Measurements from ENCODE around the gene GRM4.
A peak's percentile ranks its signal among the peaks of the same experiment; 100 is the strongest.

The GRM4 gene

GRCh38 chr6:34041385-34041784, 104.5 kb downstream of the GRM4 start:
- DNase-seq, result no peak

- no peak for DNase-seq
Observed at GRCh38 chr6:34039943-34040342, 105.9 kb downstream of the GRM4 start.

GRCh38 chr6:34037151-34037550, 108.7 kb downstream of the GRM4 start:
- DNase-seq, result no peak

- no peak for DNase-seq
Observed at GRCh38 chr6:34036357-34037069, 109.4 kb downstream of the GRM4 start.

GRCh38 chr6:34035704-34036356, 110.1 kb downstream of the GRM4 start:
- DNase-seq, result no peak

DNA sequence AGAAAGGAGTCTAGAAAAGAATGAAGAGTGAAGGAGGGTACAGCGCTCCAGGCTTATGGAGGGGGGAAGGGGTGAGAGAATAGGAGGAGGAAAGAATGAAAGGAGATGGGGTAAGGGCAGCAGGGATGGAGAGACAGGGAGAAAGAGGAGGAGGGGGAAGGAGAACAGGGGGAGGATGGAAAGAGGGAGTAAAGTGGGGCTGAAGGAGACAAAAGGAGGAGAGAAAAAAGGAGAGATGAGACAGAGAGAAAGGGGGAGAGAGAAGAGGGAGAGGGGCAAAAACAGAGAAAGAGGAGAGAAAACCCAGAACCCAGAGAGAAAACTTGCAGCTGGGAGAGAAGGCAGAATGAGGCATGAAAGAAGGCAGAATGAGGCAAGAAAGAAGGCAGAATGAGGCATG, 110.7 kb downstream of the GRM4 start:
- no peak for DNase-seq

DNA sequence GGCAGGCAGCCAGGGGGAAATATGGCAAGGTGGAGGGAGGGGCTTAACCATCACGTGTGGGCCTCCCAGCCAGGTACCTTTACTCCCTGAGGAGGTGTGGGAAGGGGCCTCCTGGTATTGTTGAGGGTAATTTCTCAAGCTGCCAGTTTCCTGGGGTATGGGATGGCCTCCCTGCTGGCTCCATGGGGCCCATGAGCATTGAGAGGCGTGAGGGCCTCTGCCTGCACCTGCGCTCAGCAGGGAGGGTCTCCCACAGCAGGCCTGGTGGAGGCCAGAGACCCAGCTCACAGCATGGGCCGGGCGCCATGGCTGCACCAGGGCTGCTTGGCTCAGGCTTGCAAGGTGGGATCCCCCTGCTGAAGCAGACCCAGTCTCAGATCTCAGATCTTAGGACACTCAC, 113.0 kb downstream of the GRM4 start:
- no peak for DNase-seq

GRCh38 chr6:34031625-34032383, 114.1 kb downstream of the GRM4 start:
- no peak for DNase-seq

DNA sequence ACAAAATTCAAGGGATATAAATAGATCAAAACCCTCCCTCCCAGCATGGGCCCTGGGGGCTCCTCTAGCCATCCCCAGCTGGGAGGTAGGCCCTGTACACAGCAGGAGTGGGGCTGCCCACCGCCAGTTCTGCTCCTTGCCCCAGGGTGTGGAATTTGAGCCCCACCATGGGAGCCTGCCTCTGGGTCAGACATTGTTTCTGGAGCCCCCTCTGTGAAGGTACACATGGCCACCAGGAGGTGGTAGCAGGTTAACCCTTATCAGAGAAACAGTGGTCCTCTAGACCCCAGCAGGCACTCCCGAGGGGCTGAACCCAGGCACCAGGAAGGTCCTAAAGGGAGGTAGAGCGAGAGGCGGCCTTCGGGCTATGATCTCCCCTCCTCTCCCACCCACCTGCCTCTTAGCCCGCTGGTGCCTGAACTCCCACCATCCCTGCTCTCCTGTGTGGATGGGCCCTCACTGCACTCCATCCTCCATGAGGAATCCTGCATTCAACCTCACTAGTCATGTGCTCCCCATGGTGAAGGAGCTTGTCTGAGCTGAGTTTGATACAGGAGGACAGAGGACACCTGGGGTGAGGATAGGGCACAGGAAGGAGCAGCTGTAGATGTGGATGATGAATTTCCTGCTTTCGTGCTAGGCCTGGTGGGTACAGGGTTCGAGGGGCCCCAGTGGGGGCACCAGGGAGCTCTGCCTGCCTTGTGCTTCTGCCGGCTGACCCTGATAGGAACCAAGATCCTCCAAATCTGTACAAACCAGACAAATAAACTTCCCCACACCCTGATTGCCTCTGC, 114.9 kb downstream of the GRM4 start:
- no peak for DNase-seq

GRCh38 chr6:34029489-34030280, 116.2 kb downstream of the GRM4 start:
- no peak for DNase-seq

DNA sequence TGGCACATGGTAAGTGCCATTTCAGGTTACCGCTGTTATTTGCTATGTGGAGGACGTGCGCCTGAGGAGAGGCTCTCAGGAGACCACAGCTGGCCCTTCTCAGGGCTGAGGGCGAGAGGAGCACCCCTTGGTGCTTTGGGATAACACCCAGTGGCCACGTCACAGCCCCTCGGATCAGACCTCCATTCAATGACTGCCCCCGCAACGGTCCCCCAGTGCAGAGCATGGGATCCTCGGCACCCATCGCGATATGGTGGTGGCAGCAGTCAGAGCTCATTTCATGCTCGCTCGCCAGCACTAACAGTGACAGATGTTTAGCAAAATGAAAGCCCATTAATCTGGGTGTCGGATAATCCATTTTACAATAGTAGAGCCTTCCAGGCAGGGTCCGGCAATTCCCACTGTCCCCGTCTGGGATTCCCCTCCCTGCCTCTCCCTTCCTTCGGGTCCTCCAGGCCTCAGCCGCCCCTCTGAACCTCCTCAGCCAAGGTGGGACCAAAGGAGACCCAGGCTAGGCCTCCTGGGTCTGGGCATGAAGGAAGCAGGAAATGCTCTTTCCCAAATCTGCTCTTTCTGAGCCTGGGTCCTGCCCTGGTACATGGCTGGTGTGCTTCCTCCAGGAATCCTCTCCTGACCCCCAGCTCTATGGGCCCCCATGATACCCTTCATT, 117.1 kb downstream of the GRM4 start:
- no peak for DNase-seq

DNA sequence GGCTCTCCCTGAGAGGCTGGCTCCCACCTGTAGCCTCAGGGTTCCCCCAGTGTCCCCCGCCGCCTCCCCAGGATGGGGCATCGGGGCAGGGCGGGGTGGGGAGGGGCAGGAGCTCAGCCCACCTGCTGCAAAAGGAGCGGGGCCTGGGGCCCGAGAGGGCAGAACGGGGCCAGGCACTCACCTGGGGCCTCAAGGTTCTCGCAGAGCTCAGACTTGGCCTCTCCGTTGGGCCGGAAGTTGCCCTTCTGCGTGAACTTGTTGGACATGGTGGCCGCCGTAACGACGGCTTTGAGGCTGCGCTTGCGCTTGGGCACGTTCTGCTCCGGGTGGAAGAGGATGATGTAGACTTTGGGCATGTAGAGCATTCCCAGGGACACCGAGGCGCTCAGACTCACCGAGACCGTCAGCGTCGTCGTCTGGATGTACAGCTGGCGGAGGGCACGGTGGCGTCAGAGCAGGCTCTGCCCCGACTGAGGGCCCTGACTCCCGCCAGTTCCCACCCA, 117.9 kb downstream of the GRM4 start:
- DNase-seq, result no peak

DNA sequence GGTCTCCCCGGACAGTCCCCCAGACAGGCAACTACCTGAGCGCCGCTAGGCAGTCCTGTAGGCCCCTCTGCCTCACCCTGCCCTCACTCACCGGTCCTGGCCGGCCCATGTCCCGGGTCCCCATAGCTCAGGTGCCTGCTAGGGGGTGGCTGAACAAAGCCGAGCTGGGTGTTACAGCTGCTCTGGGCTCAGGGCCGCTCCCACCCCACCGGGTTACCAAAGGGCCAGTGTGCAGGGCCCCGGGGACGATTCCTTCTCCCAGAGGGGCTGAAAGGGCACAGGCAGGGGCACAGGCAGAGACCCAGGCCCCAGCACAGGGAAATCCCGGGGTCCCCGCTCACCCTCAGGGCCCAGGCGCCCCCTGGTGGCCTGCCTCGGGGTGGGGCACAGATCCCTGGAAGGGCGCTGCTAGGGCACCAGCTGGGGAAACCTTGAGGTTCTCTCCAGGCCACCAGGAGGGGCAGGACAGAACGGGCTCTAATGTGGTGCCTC, 118.4 kb downstream of the GRM4 start:
- DNase-seq, result peak; percentile 63 to 67

DNA sequence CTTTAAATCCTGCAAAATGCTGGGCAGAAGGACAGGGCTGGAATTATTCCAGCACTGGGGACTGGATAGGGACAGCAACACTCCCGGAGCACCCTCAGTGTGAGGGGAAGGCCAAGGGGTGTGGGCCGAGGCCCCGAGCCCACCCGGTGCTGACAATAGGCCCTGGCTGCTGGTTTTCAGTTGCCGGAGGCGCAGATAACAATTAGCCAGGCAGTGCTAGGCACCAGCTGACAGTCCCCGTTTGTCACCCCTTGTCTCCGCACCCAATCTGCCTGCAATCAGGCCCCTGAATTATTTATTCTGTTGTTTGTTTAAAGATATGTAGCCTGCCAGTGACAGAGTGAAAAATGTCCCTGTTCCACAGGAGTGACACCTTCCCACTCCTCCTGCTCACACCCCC, 120.0 kb downstream of the GRM4 start:
- DNase-seq, result no peak

- no peak for DNase-seq
Observed at GRCh38 chr6:34025112-34025807, 120.6 kb downstream of the GRM4 start.

- DNase-seq, result no peak
Observed at GRCh38 chr6:34022873-34023255, 123.0 kb downstream of the GRM4 start.

GRCh38 chr6:34022250-34022872, 123.5 kb downstream of the GRM4 start:
- no peak for DNase-seq

- no peak for DNase-seq
Observed at GRCh38 chr6:34021554-34022190, 124.2 kb downstream of the GRM4 start.

- no peak for DNase-seq
Observed at GRCh38 chr6:34020807-34021553, 124.9 kb downstream of the GRM4 start.
